Retinal pigment epithelial cell (primary cell): ENCODE data around the gene TNS2.

Experiments
- DNase-seq: peaks from one replicate; pipeline ENCODE4 v3.0.0-alpha.2; 2010; ENCODE audit warnings: low read depth
- H3K4me3 ChIP-seq: 2 replicates; pipeline ENCODE4 v1.5.1; 2011; ENCODE audit warnings: mild to moderate bottlenecking, low read length, control low read depth, moderate library complexity
- CTCF ChIP-seq: conservative IDR thresholded peaks from 2 replicates; pipeline ENCODE4 v1.5.1; 2011; ENCODE audit warnings: low read depth, low read length, control low read depth, inconsistent platforms

The TNS2 gene

GRCh38 chr12:53059434-53060063 lies 9.7 kb downstream of the TNS2 start:
- DNase-seq, result no peak
- H3K4me3 ChIP-seq, result no peak overlapping the region
- no peak for TF ChIP-seq CTCF

- no peak for DNase-seq
- no peak overlapping the region for H3K4me3 ChIP-seq
- no peak for TF ChIP-seq CTCF
These were observed 10.3 kb downstream of the TNS2 start for GRCh38 chr12:53060064-53060720.

- TF ChIP-seq CTCF, result no peak
- DNase-seq, result no peak
- H3K4me3 ChIP-seq, result no peak overlapping the region
These were observed 10.9 kb downstream of the TNS2 start for GRCh38 chr12:53060721-53061276.

GRCh38 chr12:53061404-53062010 lies 11.6 kb downstream of the TNS2 start:
- peak; percentile 43 for TF ChIP-seq CTCF
- H3K4me3 ChIP-seq, result no peak overlapping the region
- no peak for DNase-seq

- no peak overlapping the region for H3K4me3 ChIP-seq
These were observed 12.4 kb downstream of the TNS2 start for GRCh38 chr12:53062011-53062961.

More at GRCh38 chr12:53062011-53062961, 12.4 kb downstream of the TNS2 start:
- DNase-seq, result no peak
- no peak for TF ChIP-seq CTCF
